Keratinocyte (primary cell): Measurements from ENCODE around the gene TMEM97. TPM values are rescaled to one million over a fixed set of nuclear protein-coding genes. Genes with fewer than 3 reads are reported as not detected.

Source experiments
- DNase-seq: peaks from one replicate; pipeline ENCODE4 v3.0.0-alpha.2; 2011; ENCODE audit warnings: low read depth, missing footprints, low spot score
- FAIRE-seq: peaks from 2 replicates; lab custom pipeline; 2011; peaks lifted over from hg19 to GRCh38; lab: Jason Lieb, UNC
- H2AFZ ChIP-seq: 2 replicates; pipeline ENCODE4 v1.6.0; 2012; ENCODE audit warnings: low read length, control low read depth, inconsistent platforms; ENCODE audit not compliant: control insufficient read depth
- H3K27ac ChIP-seq: 2 replicates; pipeline ENCODE4 v1.5.1; 2011; ENCODE audit warnings: low read length; ENCODE audit not compliant: control insufficient read depth, insufficient read depth
- H3K27me3 ChIP-seq: 3 replicates; pipeline ENCODE4 v1.6.0; 2011; ENCODE audit warnings: low read length; ENCODE audit not compliant: control insufficient read depth, insufficient read depth; ENCODE audit errors: extremely low read depth
- H3K36me3 ChIP-seq, 2 experiments: 2 replicates in 1 of 2; 3 replicates in 1 of 2; pipeline ENCODE4 v1.5.1; 2011; ENCODE audit warnings: low read length in 2 of 2, mild to moderate bottlenecking in 1 of 2; ENCODE audit not compliant: control insufficient read depth in 2 of 2, insufficient read depth in 2 of 2; ENCODE audit errors: extremely low read depth in 1 of 2
- H3K4me1 ChIP-seq: 3 replicates; pipeline ENCODE4 v1.5.1; 2011; ENCODE audit warnings: low read length; ENCODE audit not compliant: control insufficient read depth, insufficient read depth; ENCODE audit errors: extremely low read depth
- H3K4me2 ChIP-seq: 3 replicates; pipeline ENCODE4 v1.6.0; 2011; ENCODE audit warnings: low read depth, low read length; ENCODE audit not compliant: control insufficient read depth, insufficient read depth; ENCODE audit errors: extremely low read depth
- H3K4me3 ChIP-seq, 3 experiments: fragments of 200-600 bp in 1 of 3; sonication (generic) in 1 of 3; 2 replicates in 2 of 3; 3 replicates in 1 of 3; pipeline ENCODE4 v1.5.1; 2011 to 2016; ENCODE audit warnings: low read length in 3 of 3, mild to moderate bottlenecking in 3 of 3, control low read depth in 2 of 3, inconsistent platforms in 1 of 3, low read depth in 1 of 3, mixed read lengths in 1 of 3, mixed run types in 1 of 3, moderate library complexity in 1 of 3; ENCODE audit not compliant: control insufficient read depth in 2 of 3, insufficient read depth in 2 of 3; ENCODE audit errors: extremely low read depth in 1 of 3
- H3K79me2 ChIP-seq: 2 replicates; pipeline ENCODE4 v1.6.0; 2012; ENCODE audit warnings: low read length; ENCODE audit not compliant: control insufficient read depth, insufficient read depth
- H3K9ac ChIP-seq: 3 replicates; pipeline ENCODE4 v1.6.0; 2011; ENCODE audit warnings: low read length; ENCODE audit not compliant: control insufficient read depth, insufficient read depth; ENCODE audit errors: extremely low read depth
- H3K9me1 ChIP-seq: 3 replicates; pipeline ENCODE4 v1.6.0; 2011; ENCODE audit warnings: low read length; ENCODE audit not compliant: control insufficient read depth, insufficient read depth; ENCODE audit errors: extremely low read depth
- H3K9me3 ChIP-seq: 2 replicates; pipeline ENCODE4 v1.5.1; 2012; ENCODE audit warnings: low read depth, low read length; ENCODE audit not compliant: control insufficient read depth
- H4K20me1 ChIP-seq: 3 replicates; pipeline ENCODE4 v1.6.0; 2011; ENCODE audit warnings: low read length; ENCODE audit not compliant: control insufficient read depth, insufficient read depth; ENCODE audit errors: extremely low read depth
- CTCF ChIP-seq, 3 experiments: IDR thresholded peaks in 1 of 3; conservative IDR thresholded peaks in 1 of 3; optimal IDR thresholded peaks in 1 of 3; 2 replicates in 2 of 3; 3 replicates in 1 of 3; pipeline versions ENCODE3 to v1.5.1; 2011; ENCODE audit warnings: low read length in 3 of 3, mild to moderate bottlenecking in 3 of 3, moderate library complexity in 2 of 3, control low read depth in 1 of 3, inconsistent platforms in 1 of 3; ENCODE audit not compliant: insufficient read depth in 2 of 3; ENCODE audit errors: extremely low read depth in 1 of 3
- EZH2 ChIP-seq: IDR thresholded peaks from one replicate; pipeline ENCODE4 v1.6.1; 2012; ENCODE audit warnings: inconsistent platforms, mild to moderate bottlenecking, low read length, moderate library complexity
- dilution Hi-C: fragments of 300-500 bp; cut with MboI; formaldehyde crosslinking; loops from one replicate; pipeline ENCODE4 v1.7.0; 2020; ENCODE audit warnings: low sequenced_read_pairs; ENCODE audit not compliant: extremely low pct_ligation_motif_present
- polyA plus RNA-seq, 5 experiments: library from polyadenylated mRNA; depleted of rRNA in 3 of 5; stranded (reverse) in 3 of 5; stranded (forward) in 1 of 5; unstranded in 1 of 5; fragments of >200 nt; gene quantifications; 1 replicate in 1 of 5; 2 replicates in 3 of 5; 3 replicates in 1 of 5; pipeline versions ENCODE4 v1.2.1 to v1.2.3, GENCODE V29; 2011 to 2012; ENCODE audit warnings: missing spikeins in 2 of 5, low read depth in 1 of 5, low replicate concordance in 1 of 5

TMEM97 gene
- polyA plus RNA-seq, 1 donor (not counting 4 experiments of a cell fraction or from before 2014, with no cell fraction given) = 29.9 TPM

- peaks cover 11 to 27% of the 10 kb centered on the region in 2 experiments for H3K36me3 ChIP-seq
- H3K9me1 ChIP-seq = no peaks in the 10 kb centered on the region
- H3K79me2 ChIP-seq = no peaks in the 10 kb centered on the region
- H3K4me1 ChIP-seq = no peaks in the 10 kb centered on the region
- H3K27ac ChIP-seq = no peak overlapping the region
- FAIRE-seq (no peak), DNase-seq (no peak)
- H4K20me1 ChIP-seq = no peaks in the 10 kb centered on the region
- H3K9ac ChIP-seq = no peak overlapping the region
- dilution Hi-C loops = no loop called here
- no peak overlapping the region for H3K4me3 ChIP-seq
- no peaks in the 10 kb centered on the region for H3K9me3 ChIP-seq
- no peaks in the 10 kb centered on the region for H3K27me3 ChIP-seq
- no peak overlapping the region for H3K4me2 ChIP-seq
- TF ChIP-seq EZH2 (no peak), CTCF (optimal IDR thresholded peaks at IDR 0.05 in 1 of 3, IDR thresholded peaks at IDR 0.05 in 1 of 3, conservative IDR thresholded peaks at IDR 0.05 in 1 of 3; ENCODE audit: extremely low read depth in 1 of 3, insufficient read depth in 2 of 3, low read length in 3 of 3) (no peak)
- no peak overlapping the region for H2AFZ ChIP-seq
Observed at GRCh38 chr17:28365487-28365886, 46.5 kb downstream of the TMEM97 start.

GRCh38 chr17:28366605-28367004 is 47.6 kb downstream of the TMEM97 start:
- H3K27ac ChIP-seq = no peak overlapping the region
- dilution Hi-C loops = no loop called here
- H4K20me1 ChIP-seq = no peaks in the 10 kb centered on the region
- H3K9me3 ChIP-seq = no peaks in the 10 kb centered on the region
- peaks cover 1% of the 10 kb centered on the region for H3K4me1 ChIP-seq
- no peak overlapping the region for H2AFZ ChIP-seq
- DNase-seq (no peak), FAIRE-seq (no peak)
- no peak overlapping the region for H3K4me2 ChIP-seq
- no peak overlapping the region for H3K4me3 ChIP-seq
- H3K79me2 ChIP-seq = no peaks in the 10 kb centered on the region
- H3K9ac ChIP-seq = no peak overlapping the region
- H3K9me1 ChIP-seq = no peaks in the 10 kb centered on the region
- TF ChIP-seq CTCF (optimal IDR thresholded peaks at IDR 0.05 in 1 of 3, IDR thresholded peaks at IDR 0.05 in 1 of 3, conservative IDR thresholded peaks at IDR 0.05 in 1 of 3; ENCODE audit: extremely low read depth in 1 of 3, insufficient read depth in 2 of 3, low read length in 3 of 3) = peak in 2 of 3 experiments; percentile 15 to 20
- TF ChIP-seq EZH2 = no peak
- H3K36me3 ChIP-seq = peaks cover 7 to 18% of the 10 kb centered on the region in 2 experiments
- H3K27me3 ChIP-seq = no peaks in the 10 kb centered on the region
